GM12891 (cell line): ENCODE data around the gene ASNSD1.

Experiments
- POLR2A ChIP-seq: IDR thresholded peaks from 2 replicates; pipeline ENCODE4 v1.6.1; 2011; ENCODE audit warnings: low read depth, low read length, control low read depth
- TAF1 ChIP-seq: IDR thresholded peaks from 2 replicates; pipeline ENCODE4 v1.6.1; 2011; ENCODE audit warnings: low read depth, low read length, control low read depth

GRCh38 chr2:189684811-189685210 lies 23.6 kb downstream of the ASNSD1 start:
- TF ChIP-seq POLR2A (no peak), TAF1 (no peak)
